Naive thymus-derived CD8-positive, alpha-beta T cell (primary cell): ENCODE results near the gene MANF. TPM values are rescaled to one million over a fixed set of nuclear protein-coding genes. Genes with fewer than 3 reads are reported as not detected.

Source experiments
- ATAC-seq, 2 donors: fragments of 150-1000 bp; cut with Tn5 transposase in 1 of 2; sonication (Bioruptor Pico), chemical (Tn5 transposase) in 1 of 2; 1 replicate in 1 of 2; 2 replicates in 1 of 2; pipeline ENCODE4 v1.10.0; 2021; ENCODE audit warnings: mild to moderate bottlenecking in 2 of 2, moderate library complexity in 2 of 2
- POLR2A ChIA-PET: fragments of 350-600 bp; sonication (Branson Sonifier 250); formaldehyde crosslinking; loops from one replicate; lab custom pipeline; 2021; ENCODE audit warnings: antibody characterized with exemption; lab: Charles Lee
- DNase-seq, 10 donors: peaks; one replicate each; pipeline versions ENCODE4 v3.0.0 to v3.0.0-alpha.2; 2020 to 2022
- H3K27ac Mint-ChIP-seq, 10 donors: one replicate each; pipeline ENCODE4 v1.8.0; 2020 to 2022; ENCODE audit warnings: mild to moderate bottlenecking in 10 of 10, mixed read lengths in 10 of 10, moderate library complexity in 4 of 10, inconsistent platforms in 1 of 10
- H3K27me3 Mint-ChIP-seq, 5 donors: one replicate each; pipeline ENCODE4 v1.8.0; 2021 to 2022; ENCODE audit warnings: mixed read lengths in 5 of 5
- H3K36me3 Mint-ChIP-seq, 3 donors: one replicate each; pipeline ENCODE4 v1.8.0; 2020 to 2022; ENCODE audit warnings: mixed read lengths in 3 of 3, mild to moderate bottlenecking in 2 of 3, inconsistent platforms in 1 of 3
- H3K4me1 Mint-ChIP-seq, 4 donors: one replicate each; pipeline ENCODE4 v1.8.0; 2021 to 2022; ENCODE audit warnings: mixed read lengths in 4 of 4
- H3K4me3 Mint-ChIP-seq, 10 donors: one replicate each; pipeline ENCODE4 v1.8.0; 2020 to 2022; ENCODE audit warnings: mild to moderate bottlenecking in 10 of 10, mixed read lengths in 10 of 10, moderate library complexity in 6 of 10, inconsistent platforms in 1 of 10
- H3K9me3 Mint-ChIP-seq, 9 donors: one replicate each; pipeline ENCODE4 v1.8.0; 2020 to 2022; ENCODE audit warnings: mixed read lengths in 9 of 9, mild to moderate bottlenecking in 3 of 9, inconsistent platforms in 1 of 9, moderate library complexity in 1 of 9
- polyA plus RNA-seq, 3 donors: library from polyadenylated mRNA; unstranded; fragments of 300-500 nt; fragmentation: Illumina TruSeq; gene quantifications; one replicate each; pipeline ENCODE4 v1.2.3, GENCODE V29; 2021
- total RNA-seq, 8 experiments: library from RNA in 2 of 8; stranded (reverse) in 2 of 8; gene quantifications; one replicate each; pipeline ENCODE4 v1.2.3 and lab custom pipeline; 2021 to 2026

MANF gene
- total and polyA plus RNA-seq, 5 experiments from 2014 or later = 41.6 to 56.2 (median 45.3) TPM

- POLR2A ChIA-PET = no interaction called here
- H3K27me3 Mint-ChIP-seq = peaks cover 0 to 2% (median 0%) of the 10 kb centered on the region in 5 donors
- no peaks in the 10 kb centered on the region for H3K9me3 Mint-ChIP-seq
- H3K36me3 Mint-ChIP-seq = no peaks in the 10 kb centered on the region
- H3K4me1 Mint-ChIP-seq = peaks cover 11 to 18% (median 12%) of the 10 kb centered on the region in 4 donors
- H3K4me3 Mint-ChIP-seq = no peak overlapping the region
- DNase-seq = peak in 1 of 10 donors; percentile 9
- no peak for ATAC-seq
- no peak overlapping the region for H3K27ac Mint-ChIP-seq
Observed at GRCh38 chr3:51375136-51375535, 10.0 kb upstream of the MANF start.

- peaks cover 11 to 18% (median 12%) of the 10 kb centered on the region in 4 donors for H3K4me1 Mint-ChIP-seq
- H3K4me3 Mint-ChIP-seq = no peak overlapping the region
- peaks cover 0 to 2% (median 0%) of the 10 kb centered on the region in 5 donors for H3K27me3 Mint-ChIP-seq
- ATAC-seq (no peak), DNase-seq (peak in 1 of 10 donors; percentile 10)
- no peaks in the 10 kb centered on the region for H3K36me3 Mint-ChIP-seq
- no peaks in the 10 kb centered on the region for H3K9me3 Mint-ChIP-seq
- H3K27ac Mint-ChIP-seq = peak overlapping the region in 2 of 10 donors; percentile 41 to 57
- POLR2A ChIA-PET = no interaction called here
Observed at GRCh38 chr3:51375571-51375970, 9.5 kb upstream of the MANF start.

GRCh38 chr3:51378065-51378464 lies 7.0 kb upstream of the MANF start:
- DNase-seq = peak in 1 of 10 donors; percentile 8

GRCh38 chr3:51378726-51379125 lies 6.4 kb upstream of the MANF start:
- no peak for ATAC-seq
- peak overlapping the region in 6 of 10 donors; percentile 7 to 87 (median 57) for H3K27ac Mint-ChIP-seq
- POLR2A ChIA-PET = no interaction called here
- H3K9me3 Mint-ChIP-seq = no peaks in the 10 kb centered on the region
- H3K4me3 Mint-ChIP-seq = no peak overlapping the region
- H3K36me3 Mint-ChIP-seq = no peaks in the 10 kb centered on the region
- H3K27me3 Mint-ChIP-seq = peaks cover 0 to 1% (median 0%) of the 10 kb centered on the region in 5 donors
- DNase-seq = peak in 1 of 10 donors; percentile 43
- peaks cover 9 to 24% (median 17%) of the 10 kb centered on the region in 4 donors for H3K4me1 Mint-ChIP-seq

More at GRCh38 chr3:51378065-51378464, 7.0 kb upstream of the MANF start:
- Mint-ChIP-seq H3K4me1 (peaks cover 9 to 19% (median 11%) of the 10 kb centered on the region in 4 donors), H3K9me3 (no peaks in the 10 kb centered on the region), H3K36me3 (no peaks in the 10 kb centered on the region), H3K27me3 (peaks cover 0 to 2% (median 0%) of the 10 kb centered on the region in 5 donors), H3K27ac (peak overlapping the region in 1 of 10 donors; percentile 46), H3K4me3 (no peak overlapping the region)
- POLR2A ChIA-PET = interaction anchor here (0.8 to 0.9 kb wide), 2 partner anchors 9 to 1029 kb away, joined by 3 read pairs; no protein-coding TSS in a partner anchor
- no peak for ATAC-seq

- Mint-ChIP-seq H3K36me3 (no peaks in the 10 kb centered on the region), H3K27ac (peak overlapping the region in 8 of 10 donors; percentile 38 to 87 (median 54)), H3K9me3 (no peaks in the 10 kb centered on the region), H3K27me3 (no peaks in the 10 kb centered on the region), H3K4me3 (peak overlapping the region in 4 of 10 donors; percentile 28 to 41 (median 33)), H3K4me1 (peaks cover 9 to 29% (median 22%) of the 10 kb centered on the region in 4 donors)
- ATAC-seq (peak in 1 of 2 donors; percentile 42), DNase-seq (peak in 1 of 10 donors; percentile 51)
- POLR2A ChIA-PET = interaction anchor here (0.6 kb wide), 1 partner anchor 1540 kb away, joined by 3 read pairs; no protein-coding TSS in a partner anchor
Observed at GRCh38 chr3:51379301-51379700, 5.8 kb upstream of the MANF start.

GRCh38 chr3:51379746-51380455 lies 5.2 kb upstream of the MANF start:
- peak overlapping the region in 1 of 10 donors; percentile 28 for H3K4me3 Mint-ChIP-seq
- peaks cover 11 to 29% (median 25%) of the 10 kb centered on the region in 4 donors for H3K4me1 Mint-ChIP-seq
- DNase-seq (peak in 1 of 10 donors; percentile 56), ATAC-seq (no peak)
- H3K27me3 Mint-ChIP-seq = no peaks in the 10 kb centered on the region
- H3K27ac Mint-ChIP-seq = peak overlapping the region in 3 of 10 donors; percentile 25 to 87 (median 79)
- no peaks in the 10 kb centered on the region for H3K9me3 Mint-ChIP-seq
- no peaks in the 10 kb centered on the region for H3K36me3 Mint-ChIP-seq
- POLR2A ChIA-PET = interaction anchor here (0.6 kb wide), 1 partner anchor 1541 kb away, joined by 3 read pairs; no protein-coding TSS in a partner anchor

GRCh38 chr3:51380601-51381332 lies 4.3 kb upstream of the MANF start:
- Mint-ChIP-seq H3K9me3 (no peaks in the 10 kb centered on the region), H3K4me3 (no peak overlapping the region), H3K27me3 (no peaks in the 10 kb centered on the region), H3K4me1 (peaks cover 14 to 35% (median 31%) of the 10 kb centered on the region in 4 donors), H3K27ac (peak overlapping the region in 2 of 10 donors; percentile 37 to 57), H3K36me3 (no peaks in the 10 kb centered on the region)
- POLR2A ChIA-PET = interaction anchor here (1.1 kb wide), 1 partner anchor 119 kb away, joined by 3 read pairs; no protein-coding TSS in a partner anchor
- DNase-seq (peak in 1 of 10 donors; percentile 54), ATAC-seq (no peak)

GRCh38 chr3:51381333-51381705 lies 3.8 kb upstream of the MANF start:
- no peaks in the 10 kb centered on the region for H3K27me3 Mint-ChIP-seq
- H3K9me3 Mint-ChIP-seq = no peaks in the 10 kb centered on the region
- no peak overlapping the region for H3K4me3 Mint-ChIP-seq
- H3K27ac Mint-ChIP-seq = peak overlapping the region in 1 of 10 donors; percentile 57
- POLR2A ChIA-PET = interaction anchor here (1.1 kb wide), 1 partner anchor 118 kb away, joined by 3 read pairs; no protein-coding TSS in a partner anchor
- H3K4me1 Mint-ChIP-seq = peaks cover 18 to 40% (median 37%) of the 10 kb centered on the region in 4 donors
- H3K36me3 Mint-ChIP-seq = peaks cover 0 to 2% (median 0%) of the 10 kb centered on the region in 3 donors
- no peak for ATAC-seq
- no peak for DNase-seq

- peak in 1 of 10 donors; percentile 1 for DNase-seq
- Mint-ChIP-seq H3K9me3 (no peaks in the 10 kb centered on the region), H3K27me3 (no peaks in the 10 kb centered on the region), H3K4me1 (peaks cover 21 to 46% (median 44%) of the 10 kb centered on the region in 4 donors), H3K36me3 (peaks cover 0 to 3% (median 0%) of the 10 kb centered on the region in 3 donors), H3K4me3 (no peak overlapping the region), H3K27ac (peak overlapping the region in 6 of 10 donors; percentile 28 to 82 (median 44))
- POLR2A ChIA-PET = no interaction called here
- ATAC-seq = no peak
Observed at GRCh38 chr3:51382076-51382745, 2.9 kb upstream of the MANF start.

GRCh38 chr3:51382947-51383578 lies 2.0 kb upstream of the MANF start:
- Mint-ChIP-seq H3K4me1 (peaks cover 24 to 52% (median 51%) of the 10 kb centered on the region in 4 donors), H3K4me3 (peak overlapping the region in 9 of 10 donors; percentile 11 to 99 (median 98)), H3K36me3 (peaks cover 0 to 11% (median 0%) of the 10 kb centered on the region in 3 donors), H3K9me3 (no peaks in the 10 kb centered on the region), H3K27me3 (no peaks in the 10 kb centered on the region), H3K27ac (peak overlapping the region; percentile 47 to 100 (median 88))
- ATAC-seq (no peak), DNase-seq (peak in 1 of 10 donors; percentile 2)
- POLR2A ChIA-PET = interaction anchor here (0.8 to 2.7 kb wide), 2 partner anchors 117 to 760 kb away, joined by 3 to 35 read pairs; partner anchors contain the start of gene DCAF1

GRCh38 chr3:51384055-51384725 lies 901 bp upstream of the MANF start:
- H3K27me3 Mint-ChIP-seq = no peaks in the 10 kb centered on the region
- H3K27ac Mint-ChIP-seq = peak overlapping the region; percentile 97 to 100 (median 99)
- peak overlapping the region; percentile 96 to 100 (median 99) for H3K4me3 Mint-ChIP-seq
- peaks cover 20 to 52% (median 50%) of the 10 kb centered on the region in 4 donors for H3K4me1 Mint-ChIP-seq
- ATAC-seq = peak; percentile 2 to 11
- peaks cover 0 to 14% (median 0%) of the 10 kb centered on the region in 3 donors for H3K36me3 Mint-ChIP-seq
- POLR2A ChIA-PET = interaction anchor here (0.8 to 2.7 kb wide), 8 partner anchors 10 to 817 kb away, joined by 3 to 35 read pairs (median 5); partner anchors contain the start of genes C3orf18 and DCAF1
- peak in 4 of 10 donors; percentile 14 to 37 (median 20) for DNase-seq
- no peaks in the 10 kb centered on the region for H3K9me3 Mint-ChIP-seq
